ENCODE data around the gene CHCHD3.
"Not testable (repeated sequence)": the region's sequence is repeated elsewhere in the genome, so short reads cannot be mapped to it uniquely, and the experiment has no call there.

Gene CHCHD3

DNA sequence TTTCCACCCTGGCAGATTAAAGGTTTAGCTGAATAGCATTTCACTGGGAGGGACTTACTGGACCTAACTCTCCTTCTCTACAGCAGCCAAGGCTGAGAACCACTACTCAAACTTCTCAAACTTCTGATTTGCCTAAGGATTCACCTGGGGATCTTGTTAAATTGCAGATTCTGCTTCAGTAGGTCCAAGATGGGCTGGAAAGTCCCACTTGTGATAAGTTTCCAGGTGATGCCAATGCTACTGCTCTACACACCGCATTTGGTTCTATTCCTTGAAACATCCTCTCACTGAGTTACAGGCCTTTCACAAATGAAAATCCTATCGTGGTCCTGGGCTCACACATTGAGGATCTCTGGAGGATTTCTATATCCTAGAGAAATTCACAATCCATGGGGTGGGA lies 147.9 kb downstream of the CHCHD3 start:
- Histone ChIP-seq H3K27me3 (replicated peaks; ENCODE audit: control insufficient read depth, insufficient read depth, low read length) (no peaks in the 10 kb centered on the region), H3K4me3 (replicated peaks; ENCODE audit: low read depth, low read length) (no peak overlapping the region), H3K36me3 (ENCODE audit: control insufficient read depth, insufficient read depth, low read length) (0 out of 2 replicates have a peak, but pooled peaks cover 2% of the 10 kb centered on the region)
- TF ChIP-seq, protein P1, sequence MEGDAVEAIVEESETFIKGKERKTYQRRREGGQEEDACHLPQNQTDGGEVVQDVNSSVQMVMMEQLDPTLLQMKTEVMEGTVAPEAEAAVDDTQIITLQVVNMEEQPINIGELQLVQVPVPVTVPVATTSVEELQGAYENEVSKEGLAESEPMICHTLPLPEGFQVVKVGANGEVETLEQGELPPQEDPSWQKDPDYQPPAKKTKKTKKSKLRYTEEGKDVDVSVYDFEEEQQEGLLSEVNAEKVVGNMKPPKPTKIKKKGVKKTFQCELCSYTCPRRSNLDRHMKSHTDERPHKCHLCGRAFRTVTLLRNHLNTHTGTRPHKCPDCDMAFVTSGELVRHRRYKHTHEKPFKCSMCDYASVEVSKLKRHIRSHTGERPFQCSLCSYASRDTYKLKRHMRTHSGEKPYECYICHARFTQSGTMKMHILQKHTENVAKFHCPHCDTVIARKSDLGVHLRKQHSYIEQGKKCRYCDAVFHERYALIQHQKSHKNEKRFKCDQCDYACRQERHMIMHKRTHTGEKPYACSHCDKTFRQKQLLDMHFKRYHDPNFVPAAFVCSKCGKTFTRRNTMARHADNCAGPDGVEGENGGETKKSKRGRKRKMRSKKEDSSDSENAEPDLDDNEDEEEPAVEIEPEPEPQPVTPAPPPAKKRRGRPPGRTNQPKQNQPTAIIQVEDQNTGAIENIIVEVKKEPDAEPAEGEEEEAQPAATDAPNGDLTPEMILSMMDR (IDR thresholded peaks at IDR 0.05; ENCODE audit: insufficient read depth, low read length, poor library complexity, severe bottlenecking), result no peak
- peak; percentile 7 for DNase-seq (ENCODE audit: extremely low read depth, insufficient read length)

DNA sequence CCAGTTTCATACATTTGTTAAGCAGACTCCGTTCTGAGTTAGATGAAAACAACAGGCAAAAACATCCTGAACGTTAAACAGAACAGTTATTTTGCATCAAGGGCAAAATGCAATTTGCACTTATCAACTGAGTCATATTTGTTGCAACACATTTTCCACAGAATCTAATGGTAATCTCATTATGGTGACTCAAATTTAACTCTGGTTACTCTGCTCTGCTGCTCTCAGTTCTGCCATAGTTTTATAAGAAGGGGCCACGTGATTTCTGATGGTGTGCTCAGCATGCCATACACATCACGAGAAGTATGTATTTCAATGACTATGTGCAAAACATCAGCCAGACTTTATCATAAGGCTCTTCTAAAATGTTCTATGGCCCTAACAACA lies 148.8 kb downstream of the CHCHD3 start:
- no peaks in the 10 kb centered on the region for H3K36me3 ChIP-seq (ENCODE audit: control insufficient read depth, insufficient read depth, low read length)
- H3K4me3 ChIP-seq (replicated peaks; ENCODE audit: low read depth, low read length), result no peak overlapping the region
- H3K27me3 ChIP-seq (replicated peaks; ENCODE audit: control insufficient read depth, insufficient read depth, low read length), result no peaks in the 10 kb centered on the region
- TF ChIP-seq, protein P1 (IDR thresholded peaks at IDR 0.05; ENCODE audit: insufficient read depth, low read length, poor library complexity, severe bottlenecking), result no peak
- peak; percentile 18 for DNase-seq (ENCODE audit: extremely low read depth, insufficient read length)

DNA sequence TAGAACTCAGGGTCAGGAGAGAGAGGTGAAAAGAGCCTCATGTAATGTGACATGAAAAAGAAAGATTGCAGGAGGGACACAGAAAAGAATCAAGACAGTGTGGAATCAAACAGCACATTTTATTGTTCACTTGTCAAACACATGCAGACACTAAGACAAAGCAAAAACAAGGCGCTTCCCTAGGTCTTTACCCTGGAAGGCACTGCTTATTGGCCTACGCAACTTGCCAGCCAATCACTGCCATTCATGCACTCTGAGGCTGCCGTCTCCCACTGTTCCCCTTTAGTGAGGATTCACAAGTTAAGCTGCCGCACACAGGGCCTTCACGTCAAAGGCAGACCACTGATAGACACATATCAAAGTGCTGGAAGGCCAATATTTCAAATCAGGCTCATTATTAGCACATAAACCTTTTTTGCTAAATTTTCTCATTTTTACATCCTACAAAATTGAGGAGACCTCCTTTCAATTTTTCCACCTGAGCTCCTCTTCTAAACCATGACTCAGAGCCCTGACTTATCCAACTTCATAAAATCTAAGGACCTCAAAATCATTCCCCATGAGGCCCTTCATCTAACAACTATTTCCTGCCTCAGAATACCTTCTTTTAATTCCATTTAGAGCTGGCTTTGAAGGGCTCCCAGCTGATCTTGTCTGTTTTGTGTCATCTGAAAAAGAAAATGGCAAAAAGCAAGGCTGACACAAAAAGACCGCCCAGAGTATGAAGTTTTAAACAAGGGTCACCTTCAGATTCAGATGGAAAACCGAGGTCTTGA lies 149.4 kb downstream of the CHCHD3 start:
- TF ChIP-seq, protein P1 (IDR thresholded peaks at IDR 0.05; ENCODE audit: insufficient read depth, low read length, poor library complexity, severe bottlenecking), result no peak
- no peak overlapping the region for H3K4me3 ChIP-seq (replicated peaks; ENCODE audit: low read depth, low read length)
- no peaks in the 10 kb centered on the region for H3K27me3 ChIP-seq (replicated peaks; ENCODE audit: control insufficient read depth, insufficient read depth, low read length)
- H3K36me3 ChIP-seq (ENCODE audit: control insufficient read depth, insufficient read depth, low read length), result no peaks in the 10 kb centered on the region
- DNase-seq (ENCODE audit: extremely low read depth, insufficient read length), result no peak

DNA sequence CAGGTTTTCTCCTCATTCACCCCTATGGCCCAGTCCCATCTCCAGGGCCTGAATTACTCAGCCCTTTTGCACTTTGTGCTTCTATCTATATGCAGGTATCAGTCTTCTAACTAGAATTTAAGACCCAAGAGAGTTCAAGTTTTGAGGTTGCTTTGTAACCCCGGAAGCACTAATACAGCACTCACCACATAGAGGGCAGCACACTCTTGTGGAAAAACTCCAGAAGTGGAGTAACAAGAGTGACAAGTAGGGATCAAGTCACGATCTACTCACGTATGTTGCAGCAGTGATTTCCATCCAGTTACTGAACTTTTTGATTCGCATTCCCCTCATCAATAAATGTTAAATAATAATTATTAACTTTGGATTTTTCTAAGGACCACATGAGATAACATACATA lies 151.0 kb downstream of the CHCHD3 start:
- Histone ChIP-seq H3K36me3 (ENCODE audit: control insufficient read depth, insufficient read depth, low read length) (no peaks in the 10 kb centered on the region), H3K27me3 (replicated peaks; ENCODE audit: control insufficient read depth, insufficient read depth, low read length) (no peaks in the 10 kb centered on the region), H3K4me3 (replicated peaks; ENCODE audit: low read depth, low read length) (no peak overlapping the region)
- no peak for DNase-seq (ENCODE audit: extremely low read depth, insufficient read length)
- TF ChIP-seq, protein P1 (IDR thresholded peaks at IDR 0.05; ENCODE audit: insufficient read depth, low read length, poor library complexity, severe bottlenecking), result no peak

DNA sequence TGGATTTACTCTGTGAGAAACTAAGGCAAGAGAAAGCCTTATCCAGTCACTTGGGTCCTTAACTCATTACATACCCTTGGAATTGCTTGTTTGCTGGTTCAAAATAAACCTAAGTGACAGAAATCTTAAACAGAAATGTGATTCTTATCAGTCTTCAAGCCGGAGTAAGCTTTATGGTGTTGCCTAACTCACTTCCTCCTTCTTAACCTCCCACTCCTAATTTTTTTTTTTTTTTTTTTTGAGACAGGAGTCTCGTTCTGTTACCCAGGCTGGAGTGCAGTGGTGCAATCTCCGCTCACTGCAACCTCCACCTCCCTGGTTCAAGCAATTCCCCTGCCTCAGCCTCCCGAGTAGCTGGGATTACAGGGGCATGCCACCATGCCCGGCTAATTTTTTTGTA lies 151.9 kb downstream of the CHCHD3 start:
- DNase-seq (ENCODE audit: extremely low read depth, insufficient read length); H3K27me3 ChIP-seq (replicated peaks; ENCODE audit: control insufficient read depth, insufficient read depth, low read length); H3K4me3 ChIP-seq (replicated peaks; ENCODE audit: low read depth, low read length); H3K36me3 ChIP-seq (ENCODE audit: control insufficient read depth, insufficient read depth, low read length): not testable (repeated sequence)

DNA sequence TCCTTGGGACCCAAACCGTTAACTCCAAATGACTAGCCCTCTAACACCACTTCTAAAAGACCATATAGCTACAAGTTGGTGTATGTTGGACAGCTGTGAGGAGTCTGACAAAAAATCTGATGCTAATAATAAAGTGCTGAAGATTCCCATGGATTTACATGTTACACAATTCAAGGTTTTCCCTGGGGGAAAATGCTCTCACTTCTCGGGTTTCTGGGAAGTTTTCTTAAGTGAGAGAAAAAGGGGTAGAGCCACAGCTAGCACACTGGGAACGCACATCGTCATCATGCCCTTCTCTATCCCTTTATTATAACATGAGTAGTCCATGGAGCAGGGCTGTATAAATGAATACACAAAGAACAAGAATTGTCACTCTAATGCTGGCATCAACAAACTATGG lies 162.1 kb downstream of the CHCHD3 start:
- Histone ChIP-seq H3K27me3 (replicated peaks; ENCODE audit: control insufficient read depth, insufficient read depth, low read length) (no peaks in the 10 kb centered on the region), H3K36me3 (ENCODE audit: control insufficient read depth, insufficient read depth, low read length) (no peaks in the 10 kb centered on the region; the same call in 1 of the 2 replicates), H3K4me3 (replicated peaks; ENCODE audit: low read depth, low read length) (no peak overlapping the region)
- TF ChIP-seq, protein P1 (IDR thresholded peaks at IDR 0.05; ENCODE audit: insufficient read depth, low read length, poor library complexity, severe bottlenecking), result no peak
- no peak for DNase-seq (ENCODE audit: extremely low read depth, insufficient read length)

Measured in GM06990 (cell line).